Islet of Langerhans (tissue), 1 donor: ENCODE results near the gene SHISAL2A.
A peak's percentile ranks its signal among the peaks of the same experiment; 100 is the strongest.
"Not testable (repeated sequence)": the region's sequence is repeated elsewhere in the genome, so short reads cannot be mapped to it uniquely, and the experiment has no call there.

Experiments used
- FAIRE-seq: peaks from one replicate; lab custom pipeline; 2011; peaks lifted over from hg19 to GRCh38; lab: Jason Lieb, UNC

Gene SHISAL2A

DNA sequence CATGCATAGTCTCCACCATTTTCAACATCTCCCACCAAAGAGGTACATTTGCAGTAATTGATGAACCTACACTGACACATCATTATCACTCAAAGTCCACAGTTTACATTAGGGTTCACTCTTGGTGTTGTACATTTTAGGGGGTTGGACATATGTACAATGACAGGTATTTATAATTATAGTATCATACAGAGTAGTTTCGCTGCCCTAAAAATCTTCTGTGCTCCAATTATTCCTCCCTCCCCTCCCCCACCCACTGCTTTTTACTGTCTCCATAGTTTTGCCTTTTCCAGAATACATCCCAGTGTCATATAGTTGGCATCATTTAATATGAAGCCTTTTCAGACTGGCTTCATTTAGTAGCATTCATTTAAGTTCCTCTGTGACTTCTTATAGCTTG is 51.6 kb downstream of the SHISAL2A start:
- no peak for FAIRE-seq

DNA sequence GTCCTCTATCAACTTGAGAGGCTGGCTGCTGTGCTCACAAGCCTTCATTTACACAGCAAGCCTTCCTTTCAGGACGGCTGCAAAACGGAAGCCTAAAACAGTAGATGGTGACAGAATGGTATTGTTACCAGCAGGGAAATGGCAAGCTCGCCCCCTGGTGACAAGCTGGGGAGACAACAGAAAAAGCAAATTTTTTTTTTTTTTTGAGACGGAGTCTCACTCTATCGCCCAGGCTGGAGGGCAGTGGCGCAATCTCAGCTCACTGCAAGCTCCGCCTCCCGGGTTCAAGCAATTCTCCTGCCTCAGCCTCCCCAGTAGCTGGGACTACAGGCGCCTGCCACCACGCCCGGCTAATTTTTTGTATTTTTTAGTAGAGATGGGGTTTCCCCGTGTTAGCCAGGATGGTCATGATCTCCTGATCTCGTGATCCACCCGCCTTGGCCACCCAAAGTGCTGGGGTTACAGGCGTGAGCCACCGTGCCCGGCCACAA is 53.3 kb downstream of the SHISAL2A start:
- not testable (repeated sequence) for FAIRE-seq

DNA sequence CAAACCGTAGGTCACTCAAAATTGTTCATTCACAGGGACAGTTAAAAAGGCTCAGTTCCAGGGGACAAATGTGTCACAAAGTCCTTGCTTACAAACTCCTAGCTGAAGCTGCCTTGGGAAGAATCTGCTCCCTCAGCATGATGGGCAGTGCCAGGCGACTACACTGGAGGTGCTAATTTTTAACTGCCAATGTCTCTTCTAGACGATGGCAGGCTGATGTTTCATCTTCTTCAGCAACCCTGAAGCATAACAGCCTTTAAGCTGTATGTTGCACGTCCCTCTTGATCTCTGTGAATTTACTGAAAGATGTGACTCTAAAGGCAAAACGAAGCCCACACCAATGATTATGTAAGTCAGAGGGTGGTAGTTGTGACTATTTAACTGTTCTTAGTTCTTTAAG is 53.9 kb downstream of the SHISAL2A start:
- FAIRE-seq = no peak

DNA sequence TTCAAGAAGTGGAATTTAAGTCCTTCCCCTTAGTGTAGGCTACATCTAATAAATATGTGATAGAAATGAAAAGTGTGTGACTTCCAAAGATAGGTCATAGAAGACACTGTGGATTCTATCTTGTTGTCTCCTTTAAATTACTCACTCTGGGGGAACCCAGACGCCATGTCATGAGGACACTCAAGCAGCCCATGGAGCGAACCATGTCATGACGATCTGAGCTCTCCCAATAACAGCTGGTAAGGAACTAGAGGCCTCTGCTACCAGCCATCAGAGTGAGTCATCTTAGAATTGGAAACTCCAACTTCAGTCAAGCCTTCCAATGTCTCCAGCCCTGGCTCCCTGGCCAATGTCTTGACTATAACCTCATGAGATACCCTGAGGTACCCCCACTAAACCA is 58.9 kb downstream of the SHISAL2A start:
- no peak for FAIRE-seq

DNA sequence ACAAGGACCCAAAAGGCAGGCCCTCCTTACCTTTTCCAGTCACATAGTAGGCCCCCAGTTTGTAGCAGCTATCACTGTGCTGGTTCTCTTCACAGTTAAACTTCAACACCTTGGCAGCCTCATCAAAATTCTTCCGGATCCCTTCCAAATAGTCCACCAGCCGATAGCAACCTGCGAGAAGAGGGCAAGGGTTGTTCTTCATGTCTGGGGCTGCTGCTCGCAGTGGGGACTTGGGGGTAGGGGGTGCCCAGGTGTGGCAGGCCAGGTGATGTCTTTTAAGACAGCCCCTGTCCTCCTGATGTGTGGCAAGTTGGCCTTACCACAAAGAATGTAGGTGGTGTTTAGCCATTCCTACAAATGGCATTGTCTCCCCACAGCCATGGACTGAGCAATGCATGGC is 59.7 kb downstream of the SHISAL2A start:
- no peak for FAIRE-seq

DNA sequence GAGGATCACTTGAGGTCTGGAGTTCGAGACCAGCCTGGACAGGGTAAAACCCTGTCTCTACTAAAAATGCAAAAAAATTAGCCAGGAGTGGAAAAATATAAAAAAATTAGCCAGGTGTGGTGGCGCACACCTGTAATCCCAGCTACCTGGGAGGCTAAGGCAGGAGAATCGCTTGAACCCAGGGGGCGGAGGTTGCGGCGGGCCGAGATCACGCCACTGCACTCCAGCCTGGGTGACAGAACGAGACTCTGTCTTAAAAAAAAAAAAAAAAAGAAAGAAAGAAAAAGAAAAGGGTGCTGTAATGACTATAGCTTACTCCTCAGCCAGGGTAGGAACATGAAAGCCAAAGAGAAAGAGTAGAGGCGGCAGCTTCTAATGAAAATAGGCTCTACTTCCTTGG is 60.4 kb downstream of the SHISAL2A start:
- FAIRE-seq = not testable (repeated sequence)

DNA sequence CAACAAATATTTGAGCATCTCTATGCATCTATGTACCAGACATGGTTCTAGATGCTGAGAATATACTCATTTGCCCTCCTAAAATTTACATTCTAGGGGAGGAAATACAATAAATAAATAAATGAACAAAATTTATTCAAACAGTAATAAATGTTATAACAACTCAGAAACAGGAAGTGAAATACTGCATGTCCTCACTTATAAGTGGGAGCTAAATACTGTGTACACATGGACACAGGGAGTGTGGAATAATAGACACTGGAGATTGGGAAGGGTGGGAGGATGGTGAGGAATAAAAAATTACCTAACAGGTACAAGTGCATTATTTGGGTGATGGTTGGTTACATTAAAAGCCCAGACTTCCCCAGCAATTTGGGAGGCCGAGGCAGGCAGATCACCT is 60.9 kb downstream of the SHISAL2A start:
- FAIRE-seq = no peak

DNA sequence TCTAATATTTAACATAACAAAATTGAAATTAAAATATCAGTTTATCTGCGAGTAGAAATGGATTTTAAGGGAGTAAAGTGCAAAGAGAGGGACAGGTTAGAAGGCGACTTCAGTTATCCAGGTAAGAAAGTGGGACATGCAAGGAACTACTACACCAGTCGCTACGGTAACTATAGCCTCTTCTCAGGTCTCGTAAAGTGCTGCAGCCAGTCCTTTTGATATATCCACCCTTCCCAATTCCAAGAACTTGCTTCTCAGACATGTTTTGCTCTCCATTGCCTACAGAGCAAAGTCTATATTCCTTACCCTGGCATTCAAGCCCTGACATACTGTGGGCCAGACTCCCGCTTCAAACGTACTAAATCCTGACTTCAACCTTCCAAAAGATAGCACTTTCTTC is 62.7 kb downstream of the SHISAL2A start:
- no peak for FAIRE-seq

DNA sequence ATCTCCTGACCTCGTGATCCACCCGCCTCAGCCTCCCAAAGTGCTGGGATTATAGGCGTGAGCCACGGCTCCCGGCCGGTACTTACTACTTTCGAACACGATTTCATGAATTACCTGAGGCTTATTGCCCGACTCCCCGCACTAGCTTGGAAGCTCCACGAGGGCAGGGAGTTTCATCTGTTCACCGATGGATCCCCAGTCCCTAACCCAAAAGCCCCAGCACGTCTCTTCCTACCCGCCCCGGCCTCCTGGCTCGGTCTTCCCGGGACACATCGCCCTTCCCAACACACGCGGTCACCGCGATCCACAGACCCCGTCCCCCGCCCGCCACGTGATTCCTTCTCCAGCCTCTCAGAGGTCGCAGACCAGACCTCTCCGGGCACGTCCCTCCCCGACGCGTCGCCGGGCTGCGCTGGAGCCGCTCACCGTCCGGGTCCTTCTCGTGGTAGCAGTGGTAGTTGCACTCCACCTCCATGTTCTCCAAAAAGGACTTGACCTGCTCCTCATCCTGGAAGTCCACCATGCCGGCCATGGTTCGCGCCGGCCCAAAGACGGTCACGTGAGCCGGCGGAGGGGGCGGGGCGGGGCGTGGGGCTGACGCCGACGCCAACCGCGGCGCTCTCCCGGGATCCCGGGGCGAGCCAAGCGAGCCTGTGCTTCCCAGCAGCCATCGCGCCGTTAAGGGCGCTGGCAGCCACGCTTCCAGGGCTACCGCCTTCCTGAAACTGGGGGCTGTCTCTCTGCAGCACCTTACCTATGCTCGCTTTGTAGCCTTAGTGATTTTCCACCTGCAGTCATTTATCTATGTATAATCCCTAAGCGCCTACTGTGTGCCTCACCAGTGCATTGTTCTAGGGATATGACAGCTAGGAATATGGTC is 65.1 kb downstream of the SHISAL2A start, which contains the start of gene COA7:
Gene COA7 (minus strand): TSS at position 553 of the 880 bp plus-strand sequence. CDS start 21 bp downstream, at position 532.
- FAIRE-seq = no peak

DNA sequence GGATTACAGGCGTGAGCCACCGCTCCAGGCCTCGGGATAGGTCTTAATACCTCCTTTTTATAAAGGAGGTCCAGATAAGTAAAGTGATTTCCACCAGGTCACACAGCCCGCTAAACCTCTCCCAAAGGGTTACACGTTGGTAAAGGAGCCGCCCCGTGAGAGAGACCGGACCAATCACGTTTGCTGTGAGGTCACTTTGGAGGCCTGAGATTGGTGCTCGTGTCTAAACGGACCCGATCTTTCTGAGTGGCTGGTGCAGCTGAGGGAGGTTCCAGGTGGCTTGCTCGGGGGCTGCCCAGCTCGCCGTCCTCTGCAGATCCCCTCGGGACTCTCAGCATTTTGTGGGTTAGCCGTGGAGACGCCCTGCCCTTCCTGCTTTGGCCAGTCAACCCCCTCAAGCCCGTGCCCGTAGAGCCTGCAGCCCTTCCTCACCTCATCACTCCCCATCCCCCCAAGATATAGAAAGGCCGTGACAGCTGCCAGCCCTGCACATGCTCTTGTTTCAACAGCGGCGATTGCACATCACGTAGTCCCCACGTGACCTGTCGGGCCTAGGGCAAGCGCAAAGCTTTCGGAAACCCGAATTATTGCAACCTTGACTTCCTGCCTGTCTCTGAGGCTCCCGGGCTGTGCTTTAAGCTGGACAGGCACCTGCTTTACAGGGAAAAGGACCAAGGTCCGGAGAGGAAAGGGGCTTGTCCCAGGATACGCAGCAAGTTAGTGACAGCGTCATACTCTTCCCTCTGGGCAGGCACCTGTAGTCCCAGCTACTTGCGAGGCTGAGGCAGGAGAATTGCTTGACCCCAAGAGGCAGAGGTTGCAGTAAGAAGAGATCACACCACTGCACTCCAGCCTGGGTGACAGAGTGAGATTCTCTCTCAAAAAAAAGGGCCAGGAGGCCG is 70.2 kb downstream of the SHISAL2A start:
- peak; percentile 74 for FAIRE-seq

DNA sequence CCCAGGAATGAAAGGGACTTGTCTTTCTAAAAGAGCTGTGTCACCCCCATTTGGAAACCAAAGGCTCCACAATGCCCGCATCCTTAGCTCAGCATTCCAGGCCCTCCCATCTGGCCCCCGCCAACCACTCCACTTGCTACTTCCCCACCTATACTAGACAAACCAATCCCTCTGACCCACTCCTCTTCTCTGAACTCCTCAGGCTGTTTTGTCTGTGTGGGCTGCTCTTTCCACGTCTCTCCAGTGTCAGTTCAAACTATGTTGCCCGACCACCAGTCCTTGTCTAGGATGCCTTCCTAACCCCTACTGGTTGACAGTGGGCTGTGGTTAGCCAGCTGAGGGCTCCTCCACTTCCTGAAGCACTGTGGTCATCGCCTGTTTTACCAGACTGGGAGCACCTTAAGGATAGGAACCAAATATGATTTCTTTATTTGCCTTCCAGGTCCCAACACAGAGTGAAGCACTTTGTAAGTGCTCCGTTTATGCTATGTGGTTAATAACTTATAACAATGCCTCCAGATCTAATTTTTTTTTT is 73.2 kb downstream of the SHISAL2A start:
- no peak for FAIRE-seq
